Measurements from ENCODE around the gene IPO5.
A peak's percentile ranks its signal among the peaks of the same experiment; 100 is the strongest.

The IPO5 gene

GRCh38 chr13:97967948-97968347, 14.5 kb downstream of the IPO5 start:
- DNase-seq (ENCODE audit: low read depth), result peak; percentile 92
- TF ChIP-seq CTCF (IDR thresholded peaks at IDR 0.05; ENCODE audit: low read length, missing control alignments), result no peak
- H3K4me3 ChIP-seq (replicated peaks; ENCODE audit: low read depth, low read length), result no peak overlapping the region

GRCh38 chr13:97971519-97971918, 18.0 kb downstream of the IPO5 start:
- no peak for TF ChIP-seq CTCF (IDR thresholded peaks at IDR 0.05; ENCODE audit: low read length, missing control alignments)
- DNase-seq (ENCODE audit: low read depth), result no peak
- no peak overlapping the region for H3K4me3 ChIP-seq (replicated peaks; ENCODE audit: low read depth, low read length)

- no peak for DNase-seq (ENCODE audit: low read depth)
- no peak overlapping the region for H3K4me3 ChIP-seq (replicated peaks; ENCODE audit: low read depth, low read length)
- no peak for TF ChIP-seq CTCF (IDR thresholded peaks at IDR 0.05; ENCODE audit: low read length, missing control alignments)
Measured at GRCh38 chr13:97974773-97975172, 21.3 kb downstream of the IPO5 start.

- DNase-seq (ENCODE audit: low read depth), result no peak
- peak overlapping the region; percentile 88 for H3K4me3 ChIP-seq (replicated peaks; ENCODE audit: low read depth, low read length)
- no peak for TF ChIP-seq CTCF (IDR thresholded peaks at IDR 0.05; ENCODE audit: low read length, missing control alignments)
Measured at GRCh38 chr13:97975280-97975847, 21.9 kb downstream of the IPO5 start.

GRCh38 chr13:97975848-97976609, 22.6 kb downstream of the IPO5 start:
- H3K4me3 ChIP-seq (replicated peaks; ENCODE audit: low read depth, low read length), result peak overlapping the region; percentile 88
- no peak for TF ChIP-seq CTCF (IDR thresholded peaks at IDR 0.05; ENCODE audit: low read length, missing control alignments)
- peak; percentile 83 for DNase-seq (ENCODE audit: low read depth)

GRCh38 chr13:97976610-97977521, 23.4 kb downstream of the IPO5 start:
- DNase-seq (ENCODE audit: low read depth), result no peak
- TF ChIP-seq CTCF (IDR thresholded peaks at IDR 0.05; ENCODE audit: low read length, missing control alignments), result no peak
- H3K4me3 ChIP-seq (replicated peaks; ENCODE audit: low read depth, low read length), result peak overlapping the region; percentile 88
